ENCODE data around the gene PAK1. TPM values are rescaled to one million over a fixed set of nuclear protein-coding genes. Genes with fewer than 3 reads are reported as not detected.

The PAK1 gene
- polyA plus RNA-seq, 1 donor (not counting 4 experiments of a cell fraction or from before 2014, with no cell fraction given) = 78.2 TPM

DNA sequence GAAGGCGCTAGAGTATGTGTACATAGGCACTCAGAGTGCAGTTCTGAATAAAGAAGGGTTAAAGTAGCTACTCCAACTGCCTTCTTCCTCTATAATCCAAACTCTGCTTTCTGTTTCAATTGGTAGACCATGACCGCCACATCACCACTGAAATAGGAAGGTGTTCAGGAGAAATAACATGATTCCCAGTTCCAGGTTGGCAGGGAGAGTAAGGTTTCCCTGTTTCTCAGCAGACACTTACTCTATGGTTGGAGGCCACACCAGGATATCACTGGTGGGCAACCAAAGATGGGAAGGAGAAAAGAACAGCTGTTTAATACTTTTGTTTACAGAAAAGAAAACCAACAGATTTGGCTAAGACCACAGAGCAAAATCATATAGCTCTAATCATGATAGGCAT, 37.9 kb downstream of the PAK1 start:
- H3K27me3 ChIP-seq (ENCODE audit: control insufficient read depth, extremely low read depth, insufficient read depth, low read length) = no peaks in the 10 kb centered on the region
- DNase-seq (ENCODE audit: low read depth, low spot score) (no peak), FAIRE-seq (no peak)
- H3K36me3 ChIP-seq (ENCODE audit: control insufficient read depth in 2 of 2, extremely low read depth in 1 of 2, insufficient read depth in 2 of 2, low read length in 2 of 2) = no peaks in the 10 kb centered on the region
- H3K9me3 ChIP-seq (ENCODE audit: control insufficient read depth, low read depth, low read length) = no peaks in the 10 kb centered on the region
- TF ChIP-seq CTCF (optimal IDR thresholded peaks at IDR 0.05 in 1 of 3, IDR thresholded peaks at IDR 0.05 in 1 of 3, conservative IDR thresholded peaks at IDR 0.05 in 1 of 3; ENCODE audit: extremely low read depth in 1 of 3, insufficient read depth in 2 of 3, low read length in 3 of 3) = no peak
- no peak for TF ChIP-seq EZH2 (IDR thresholded peaks at IDR 0.05; ENCODE audit: low read length)
- no peak overlapping the region for H3K4me2 ChIP-seq (ENCODE audit: control insufficient read depth, extremely low read depth, insufficient read depth, low read depth, low read length)
- H4K20me1 ChIP-seq (ENCODE audit: control insufficient read depth, extremely low read depth, insufficient read depth, low read length) = no peaks in the 10 kb centered on the region
- H3K9me1 ChIP-seq (ENCODE audit: control insufficient read depth, extremely low read depth, insufficient read depth, low read length) = no peaks in the 10 kb centered on the region
- dilution Hi-C loops (cut with MboI; ENCODE audit: extremely low pct_ligation_motif_present, low sequenced_read_pairs) = no loop called here
- H3K4me3 ChIP-seq (ENCODE audit: control insufficient read depth in 2 of 3, extremely low read depth in 1 of 3, insufficient read depth in 2 of 3, low read depth in 1 of 3, low read length in 3 of 3) = no peak overlapping the region
- H3K9ac ChIP-seq (ENCODE audit: control insufficient read depth, extremely low read depth, insufficient read depth, low read length) = no peak overlapping the region
- no peak overlapping the region for H3K27ac ChIP-seq (ENCODE audit: control insufficient read depth, insufficient read depth, low read length)
- no peaks in the 10 kb centered on the region for H3K79me2 ChIP-seq (ENCODE audit: control insufficient read depth, insufficient read depth, low read length)
- no peaks in the 10 kb centered on the region for H3K4me1 ChIP-seq (ENCODE audit: control insufficient read depth, extremely low read depth, insufficient read depth, low read length)
- no peak overlapping the region for H2AFZ ChIP-seq (ENCODE audit: control insufficient read depth, low read length)

GRCh38 chr11:77431813-77432212, 42.1 kb downstream of the PAK1 start:
- Histone ChIP-seq H3K9me3 (ENCODE audit: control insufficient read depth, low read depth, low read length) (no peaks in the 10 kb centered on the region), H3K9ac (ENCODE audit: control insufficient read depth, extremely low read depth, insufficient read depth, low read length) (no peak overlapping the region), H4K20me1 (ENCODE audit: control insufficient read depth, extremely low read depth, insufficient read depth, low read length) (no peaks in the 10 kb centered on the region), H3K27ac (ENCODE audit: control insufficient read depth, insufficient read depth, low read length) (no peak overlapping the region), H2AFZ (ENCODE audit: control insufficient read depth, low read length) (no peak overlapping the region), H3K79me2 (ENCODE audit: control insufficient read depth, insufficient read depth, low read length) (no peaks in the 10 kb centered on the region), H3K36me3 (ENCODE audit: control insufficient read depth in 2 of 2, extremely low read depth in 1 of 2, insufficient read depth in 2 of 2, low read length in 2 of 2) (no peaks in the 10 kb centered on the region), H3K4me3 (ENCODE audit: control insufficient read depth in 2 of 3, extremely low read depth in 1 of 3, insufficient read depth in 2 of 3, low read depth in 1 of 3, low read length in 3 of 3) (no peak overlapping the region), H3K4me2 (ENCODE audit: control insufficient read depth, extremely low read depth, insufficient read depth, low read depth, low read length) (no peak overlapping the region), H3K4me1 (ENCODE audit: control insufficient read depth, extremely low read depth, insufficient read depth, low read length) (no peaks in the 10 kb centered on the region), H3K27me3 (ENCODE audit: control insufficient read depth, extremely low read depth, insufficient read depth, low read length) (no peaks in the 10 kb centered on the region), H3K9me1 (ENCODE audit: control insufficient read depth, extremely low read depth, insufficient read depth, low read length) (no peaks in the 10 kb centered on the region)
- DNase-seq (ENCODE audit: low read depth, low spot score) (no peak), FAIRE-seq (no peak)
- TF ChIP-seq CTCF (optimal IDR thresholded peaks at IDR 0.05 in 1 of 3, IDR thresholded peaks at IDR 0.05 in 1 of 3, conservative IDR thresholded peaks at IDR 0.05 in 1 of 3; ENCODE audit: extremely low read depth in 1 of 3, insufficient read depth in 2 of 3, low read length in 3 of 3) (no peak), EZH2 (IDR thresholded peaks at IDR 0.05; ENCODE audit: low read length) (no peak)
- dilution Hi-C loops (cut with MboI; ENCODE audit: extremely low pct_ligation_motif_present, low sequenced_read_pairs) = no loop called here
